Subcutaneous abdominal adipose tissue (tissue), 5 donors: ENCODE results near the gene KRTDAP.

ENCODE experiments used
- H3K27ac ChIP-seq: one replicate; pipeline ENCODE4 v1.7.0; 2013; ENCODE audit warnings: low read depth, mild to moderate bottlenecking, inconsistent platforms, low read length, moderate library complexity
- H3K27me3 ChIP-seq, 5 donors: one replicate each; pipeline ENCODE4 v1.7.0; 2013; ENCODE audit warnings: low read length in 5 of 5, inconsistent platforms in 1 of 5; ENCODE audit not compliant: control insufficient read depth in 5 of 5, insufficient read depth in 4 of 5
- H3K36me3 ChIP-seq, 5 donors: one replicate each; pipeline ENCODE4 v1.7.0; 2013; ENCODE audit warnings: low read length in 5 of 5; ENCODE audit not compliant: control insufficient read depth in 5 of 5, insufficient read depth in 5 of 5
- H3K4me1 ChIP-seq, 5 donors: one replicate each; pipeline ENCODE4 v1.7.0; 2013; ENCODE audit warnings: low read length in 5 of 5, mild to moderate bottlenecking in 3 of 5, moderate library complexity in 1 of 5; ENCODE audit not compliant: control insufficient read depth in 5 of 5, insufficient read depth in 5 of 5
- H3K4me3 ChIP-seq, 5 donors: one replicate each; pipeline ENCODE4 v1.7.0; 2013; ENCODE audit warnings: low read length in 5 of 5, low read depth in 1 of 5
- H3K9ac ChIP-seq, 5 donors: one replicate each; pipeline ENCODE4 v1.7.0; 2013; ENCODE audit warnings: low read length in 5 of 5, mild to moderate bottlenecking in 4 of 5, moderate library complexity in 3 of 5
- H3K9me3 ChIP-seq, 5 donors: one replicate each; pipeline ENCODE4 v1.7.0; 2013; ENCODE audit warnings: low read length in 5 of 5; ENCODE audit not compliant: control insufficient read depth in 5 of 5
- donor health status: healthy.
- donor health status: healthy.
- donor health status: healthy.
- donor health status: healthy.
- donor health status: healthy.

The KRTDAP gene

GRCh38 chr19:35458731-35459391, 31.4 kb downstream of the KRTDAP start:
- Histone ChIP-seq H3K4me1 (peaks cover 23 to 64% (median 46%) of the 10 kb centered on the region in 5 donors), H3K27me3 (no peaks in the 10 kb centered on the region), H3K9me3 (no peaks in the 10 kb centered on the region), H3K27ac (peak overlapping the region; percentile 96), H3K4me3 (peak overlapping the region in 3 of 5 donors; percentile 27 to 54 (median 31)), H3K36me3 (no peaks in the 10 kb centered on the region), H3K9ac (peak overlapping the region; percentile 27 to 84 (median 57))

GRCh38 chr19:35458192-35458591, 32.1 kb downstream of the KRTDAP start:
- H3K9me3 ChIP-seq = no peaks in the 10 kb centered on the region
- peak overlapping the region; percentile 96 for H3K27ac ChIP-seq
- H3K4me1 ChIP-seq = peaks cover 23 to 57% (median 46%) of the 10 kb centered on the region in 5 donors
- H3K9ac ChIP-seq = peak overlapping the region in 1 of 5 donors; percentile 57
- no peaks in the 10 kb centered on the region for H3K36me3 ChIP-seq
- no peak overlapping the region for H3K4me3 ChIP-seq
- H3K27me3 ChIP-seq = no peaks in the 10 kb centered on the region

- no peaks in the 10 kb centered on the region for H3K36me3 ChIP-seq
- H3K9me3 ChIP-seq = no peaks in the 10 kb centered on the region
- H3K27ac ChIP-seq = peak overlapping the region; percentile 96
- H3K4me3 ChIP-seq = no peak overlapping the region
- H3K4me1 ChIP-seq = peaks cover 23 to 49% (median 43%) of the 10 kb centered on the region in 5 donors
- H3K9ac ChIP-seq = peak overlapping the region in 1 of 5 donors; percentile 45
- no peaks in the 10 kb centered on the region for H3K27me3 ChIP-seq
These were observed 33.1 kb downstream of the KRTDAP start for GRCh38 chr19:35457173-35457572.

GRCh38 chr19:35455616-35456201, 34.6 kb downstream of the KRTDAP start:
- no peak overlapping the region for H3K4me3 ChIP-seq
- H3K36me3 ChIP-seq = no peaks in the 10 kb centered on the region
- no peak overlapping the region for H3K27ac ChIP-seq
- H3K9ac ChIP-seq = no peak overlapping the region
- no peaks in the 10 kb centered on the region for H3K27me3 ChIP-seq
- no peaks in the 10 kb centered on the region for H3K9me3 ChIP-seq
- H3K4me1 ChIP-seq = peaks cover 18 to 39% (median 33%) of the 10 kb centered on the region in 5 donors

- Histone ChIP-seq H3K27ac (no peak overlapping the region), H3K4me3 (no peak overlapping the region), H3K9me3 (no peaks in the 10 kb centered on the region), H3K4me1 (peaks cover 10 to 37% (median 30%) of the 10 kb centered on the region in 5 donors), H3K27me3 (no peaks in the 10 kb centered on the region), H3K9ac (no peak overlapping the region), H3K36me3 (no peaks in the 10 kb centered on the region)
These were observed 35.6 kb downstream of the KRTDAP start for GRCh38 chr19:35454663-35455062.

GRCh38 chr19:35451338-35452096, 38.7 kb downstream of the KRTDAP start:
- Histone ChIP-seq H3K4me1 (peaks cover 7 to 42% (median 31%) of the 10 kb centered on the region in 5 donors), H3K9ac (no peak overlapping the region), H3K36me3 (no peaks in the 10 kb centered on the region), H3K27ac (no peak overlapping the region), H3K27me3 (peaks cover 0 to 3% (median 0%) of the 10 kb centered on the region in 5 donors), H3K4me3 (no peak overlapping the region), H3K9me3 (no peaks in the 10 kb centered on the region)

GRCh38 chr19:35449359-35450043, 40.8 kb downstream of the KRTDAP start:
- Histone ChIP-seq H3K27me3 (peaks cover 0 to 3% (median 0%) of the 10 kb centered on the region in 5 donors), H3K9me3 (no peaks in the 10 kb centered on the region), H3K4me1 (peaks cover 7 to 46% (median 31%) of the 10 kb centered on the region in 5 donors), H3K4me3 (peak overlapping the region in 3 of 5 donors; percentile 26 to 40 (median 29)), H3K9ac (peak overlapping the region in 1 of 5 donors; percentile 30), H3K27ac (peak overlapping the region; percentile 10), H3K36me3 (no peaks in the 10 kb centered on the region)

GRCh38 chr19:35447606-35448469, 42.4 kb downstream of the KRTDAP start, which contains the start of gene FFAR2:
Gene FFAR2 (plus strand): TSS chr19:35448257. CDS start chr19:35449715, 1,458 bp downstream.
- H3K27me3 ChIP-seq = peaks cover 0 to 3% (median 0%) of the 10 kb centered on the region in 5 donors
- H3K4me3 ChIP-seq = peak within 1 kb of the TSS in 4 of 5 donors; percentile 11 to 40 (median 28)
- H3K9me3 ChIP-seq = no peaks in the 10 kb centered on the region
- H3K4me1 ChIP-seq = peaks cover 7 to 46% (median 31%) of the 10 kb centered on the region in 5 donors
- peak within 1 kb of the TSS in 2 of 5 donors; percentile 30 to 35 for H3K9ac ChIP-seq
- no peaks in the 10 kb centered on the region for H3K36me3 ChIP-seq
- peak within 1 kb of the TSS; percentile 10 for H3K27ac ChIP-seq
